RWPE1 (cell line): ENCODE data around the gene LAMB4.

Source experiments
- CTCF ChIA-PET: fragments of 350-600 bp; sonication (Branson Sonifier 250); formaldehyde crosslinking; extraction: SDS; loops from one replicate; lab custom pipeline; 2021; lab: Yijun Ruan, JAX
- POLR2A ChIA-PET: fragments of 400-600 bp; formaldehyde crosslinking; extraction: SDS; loops from one replicate; lab custom pipeline; 2020; ENCODE audit warnings: antibody characterized with exemption; ENCODE audit not compliant: low non-redundant PET; lab: Yijun Ruan, JAX
- DNase-seq: peaks from one replicate; pipeline ENCODE4 v3.0.0; 2012; ENCODE audit warnings: low spot score
- H3K27ac ChIP-seq: fragments of 450-650 bp; 2 replicates; pipeline ENCODE4 v1.5.1; 2017
- CTCF ChIP-seq: fragments of 450-650 bp; conservative IDR thresholded peaks from 2 replicates; pipeline ENCODE4 v1.5.1; 2017; ENCODE audit warnings: low read depth, mild to moderate bottlenecking

LAMB4 gene

GRCh38 chr7:108069646-108070045, 60.5 kb downstream of the LAMB4 start:
- H3K27ac ChIP-seq = no peak overlapping the region
- DNase-seq = no peak
- CTCF ChIA-PET = no interaction called here
- POLR2A ChIA-PET = no interaction called here
- TF ChIP-seq CTCF = no peak

- H3K27ac ChIP-seq = no peak overlapping the region
- no peak for TF ChIP-seq CTCF
- ChIA-PET CTCF (no interaction called here), POLR2A (no interaction called here)
- DNase-seq = no peak
Measured at GRCh38 chr7:108067844-108068243, 62.3 kb downstream of the LAMB4 start.

GRCh38 chr7:108066486-108066885, 63.7 kb downstream of the LAMB4 start:
- no peak for TF ChIP-seq CTCF
- POLR2A ChIA-PET = no interaction called here
- CTCF ChIA-PET = no interaction called here
- H3K27ac ChIP-seq = no peak overlapping the region
- DNase-seq = peak; percentile 69

- DNase-seq = peak; percentile 34
- CTCF ChIA-PET = interaction anchor here (0.5 kb wide), 1 partner anchor 323 kb away, joined by 3 read pairs; no protein-coding TSS in a partner anchor
- TF ChIP-seq CTCF = no peak
Measured at GRCh38 chr7:108063520-108063933, 66.6 kb downstream of the LAMB4 start.

GRCh38 chr7:108062250-108063014, 67.7 kb downstream of the LAMB4 start:
- ChIA-PET POLR2A (no interaction called here), CTCF (interaction anchor here (0.6 to 1.1 kb wide), 2 partner anchors 46 to 783 kb away, joined by 3 to 6 read pairs; no protein-coding TSS in a partner anchor)
- TF ChIP-seq CTCF = no peak
- no peak for DNase-seq
- no peak overlapping the region for H3K27ac ChIP-seq

More at GRCh38 chr7:108063520-108063933, 66.6 kb downstream of the LAMB4 start:
- POLR2A ChIA-PET = no interaction called here
- H3K27ac ChIP-seq = no peak overlapping the region

GRCh38 chr7:108059526-108059925, 70.6 kb downstream of the LAMB4 start:
- TF ChIP-seq CTCF = no peak

More at GRCh38 chr7:108059526-108059925, 70.6 kb downstream of the LAMB4 start:
- CTCF ChIA-PET = interaction anchor here (0.9 kb wide), 1 partner anchor 42 kb away, joined by 5 read pairs; no protein-coding TSS in a partner anchor
- DNase-seq = no peak
- POLR2A ChIA-PET = no interaction called here
- no peak overlapping the region for H3K27ac ChIP-seq
